HepG2 (cell line): ENCODE data around the gene CHCHD3. TPM values are rescaled to one million over a fixed set of nuclear protein-coding genes. Genes with fewer than 3 reads are reported as not detected.

Source experiments
- ATAC-seq: fragments of 200-7000 bp; cut with Tn5 transposase; 3 replicates; pipeline ENCODE4 v1.9.1; 2020; ENCODE audit warnings: mild to moderate bottlenecking, moderate library complexity
- BruUV-seq: library from RNA; stranded (reverse); fragments of 400-500 nt; replicated peaks from 2 replicates; lab custom pipeline; 2021; lab: Mats Ljungman, UMichigan
- CTCF ChIA-PET: fragments of 300-600 bp; formaldehyde crosslinking; extraction: SDS; loops from one replicate; lab custom pipeline; 2021; ENCODE audit warnings: low total read pairs, inconsistent platforms, low intra/inter-chr PET ratio; lab: Yijun Ruan, JAX
- POLR2A ChIA-PET: fragments of 350-600 bp; sonication (Branson Sonifier 250); formaldehyde crosslinking; loops from one replicate; lab custom pipeline; 2020; ENCODE audit warnings: antibody characterized with exemption, inconsistent platforms; lab: Yijun Ruan, JAX
- DNase-seq: peaks from one replicate; pipeline ENCODE4 v3.0.0-alpha.2; 2015; ENCODE audit warnings: low spot score
- FAIRE-seq: peaks from 3 replicates; lab custom pipeline; 2011; peaks lifted over from hg19 to GRCh38; lab: Jason Lieb, UNC
- H2AFZ ChIP-seq: one replicate; pipeline ENCODE4 v1.6.1; 2011; ENCODE audit warnings: low read length, inconsistent platforms
- H3K27ac ChIP-seq: fragments of 300-600 bp; 3 replicates; pipeline ENCODE4 v1.8.0; 2011; ENCODE audit warnings: mixed run types, mild to moderate bottlenecking, mixed read lengths, low read length, inconsistent platforms; ENCODE audit not compliant: insufficient read depth; ENCODE audit errors: extremely low read length
- H3K27me3 ChIP-seq, 2 experiments: fragments of 200-600 bp in 1 of 2; 2 replicates in 1 of 2; 3 replicates in 1 of 2; pipeline versions ENCODE4 v1.6.0 to v1.8.0; 2011; ENCODE audit warnings: low read length in 2 of 2, mild to moderate bottlenecking in 2 of 2, moderate library complexity in 2 of 2, inconsistent platforms in 1 of 2; ENCODE audit not compliant: insufficient read depth in 2 of 2, control insufficient read depth in 1 of 2
- H3K36me3 ChIP-seq, 2 experiments: fragments of 200-600 bp in 1 of 2; replicated peaks in 1 of 2; 2 replicates in 1 of 2; 3 replicates in 1 of 2; pipeline versions ENCODE4 v1.5.1 to v1.8.0; 2011; ENCODE audit warnings: low read length in 2 of 2, inconsistent platforms in 1 of 2; ENCODE audit not compliant: insufficient read depth in 2 of 2, control insufficient read depth in 1 of 2
- H3K4me1 ChIP-seq: 2 replicates; pipeline ENCODE4 v1.5.1; 2012; ENCODE audit warnings: low read length, inconsistent platforms; ENCODE audit not compliant: insufficient read depth
- H3K4me2 ChIP-seq: 2 replicates; pipeline ENCODE4 v1.6.0; 2011; ENCODE audit warnings: low read depth, low read length, inconsistent platforms
- H3K4me3 ChIP-seq, 3 experiments: fragments of 200-600 bp in 1 of 3; sonication (generic), shearing (Covaris generic) in 1 of 3; replicated peaks in 1 of 3; 2 replicates each; pipeline ENCODE4 v1.5.1; 2011 to 2016; ENCODE audit warnings: low read length in 3 of 3, inconsistent platforms in 2 of 3, low read depth in 2 of 3, mild to moderate bottlenecking in 2 of 3, control low read depth in 1 of 3, mixed read lengths in 1 of 3; ENCODE audit not compliant: insufficient read depth in 1 of 3
- H3K79me2 ChIP-seq: one replicate; pipeline ENCODE4 v1.6.1; 2011; ENCODE audit warnings: low read length, inconsistent platforms; ENCODE audit not compliant: insufficient read depth
- H3K9ac ChIP-seq: 2 replicates; pipeline ENCODE4 v1.6.0; 2011; ENCODE audit warnings: mild to moderate bottlenecking, low read depth, low read length, inconsistent platforms; ENCODE audit not compliant: insufficient read depth
- H3K9me3 ChIP-seq: 2 replicates; pipeline ENCODE4 v1.5.1; 2012; ENCODE audit warnings: mild to moderate bottlenecking, low read length
- H4K20me1 ChIP-seq: 2 replicates; pipeline ENCODE4 v1.6.0; 2011; ENCODE audit warnings: inconsistent platforms, mild to moderate bottlenecking, low read length, moderate library complexity; ENCODE audit not compliant: insufficient read depth
- ASH2L ChIP-seq: fragments of 300-600, 200-600 bp; sonication (generic); IDR thresholded peaks from 2 replicates; pipeline ENCODE4 v1.7.0; 2017; ENCODE audit warnings: low read depth, mild to moderate bottlenecking, moderate library complexity, mixed read lengths, low read length; ENCODE audit not compliant: insufficient read length
- CHD2 ChIP-seq: IDR thresholded peaks from 2 replicates; pipeline ENCODE4 v1.6.1; 2011; ENCODE audit warnings: low read depth, low read length, improper control_type of control experiment
- DMAP1 ChIP-seq: IDR thresholded peaks from 2 replicates; pipeline ENCODE4 v1.6.1; 2016
- ELF1 ChIP-seq: sonication (generic); formaldehyde crosslinking; IDR thresholded peaks from 2 replicates; pipeline ENCODE4 v1.4.0; 2020; ENCODE audit warnings: missing genetic modification reagents
- FLYWCH1 ChIP-seq: sonication (generic); formaldehyde crosslinking; IDR thresholded peaks from 2 replicates; pipeline ENCODE4 v1.8.1; 2023; ENCODE audit warnings: mild to moderate bottlenecking, missing genetic modification reagents
- JUNB ChIP-seq: sonication (generic); formaldehyde crosslinking; IDR thresholded peaks from 2 replicates; pipeline ENCODE4 v1.8.0; 2022; ENCODE audit warnings: missing genetic modification reagents, mild to moderate bottlenecking, borderline replicate concordance
- MAFG ChIP-seq: sonication (generic); formaldehyde crosslinking; IDR thresholded peaks from 2 replicates; pipeline ENCODE4 v1.5.1; 2020; ENCODE audit warnings: mild to moderate bottlenecking, missing genetic modification reagents
- POGZ ChIP-seq: sonication (generic); formaldehyde crosslinking; IDR thresholded peaks from 2 replicates; pipeline ENCODE4 v1.4.0; 2020; ENCODE audit warnings: mild to moderate bottlenecking, missing genetic modification reagents
- SAP130 ChIP-seq: IDR thresholded peaks from 2 replicates; pipeline ENCODE4 v1.6.1; 2016; ENCODE audit warnings: low read depth
- SMAD3 ChIP-seq: sonication (generic); formaldehyde crosslinking; IDR thresholded peaks from 2 replicates; pipeline ENCODE4 v1.4.0; 2020; ENCODE audit warnings: missing genetic modification reagents
- STAT5B ChIP-seq: sonication (generic); formaldehyde crosslinking; IDR thresholded peaks from 2 replicates; pipeline ENCODE4 v1.4.0; 2020; ENCODE audit warnings: missing genetic modification reagents
- ZFP1 ChIP-seq: IDR thresholded peaks from 2 replicates; pipeline ENCODE4 v1.6.1; 2016
- ZNF136 ChIP-seq: sonication (generic); formaldehyde crosslinking; IDR thresholded peaks from 2 replicates; pipeline ENCODE4 v1.8.1; 2022; ENCODE audit warnings: low read depth, mild to moderate bottlenecking, moderate library complexity, missing genetic modification reagents
- ZNF598 ChIP-seq: sonication (generic); formaldehyde crosslinking; IDR thresholded peaks from 2 replicates; pipeline ENCODE4 v1.5.1; 2020; ENCODE audit warnings: mild to moderate bottlenecking, missing genetic modification reagents, borderline replicate concordance
- WGBS: methylation state at CpG from one replicate; pipeline ENCODE4 v1.1.6; 2017; ENCODE audit warnings: low lambda C conversion rate; 5-methylcytosine and 5-hydroxymethylcytosine counted together
- in situ Hi-C: cut with HindIII; loops from 2 replicates; pipeline ENCODE4 v1.10.0; 2017; ENCODE audit warnings: low pct_unique_long_range_greater_than_20kb; ENCODE audit not compliant: extremely low pct_ligation_motif_present
- intact Hi-C: fragments of 100-400 bp; cut with micrococcal nuclease; formaldehyde crosslinking; loops from one replicate; pipeline ENCODE4 v1.10.0; 2022; ENCODE audit not compliant: unreplicated experiment
- polyA plus RNA-seq, 8 experiments: library from polyadenylated mRNA; depleted of rRNA in 3 of 8; stranded (reverse) in 7 of 8; unstranded in 1 of 8; fragments of >200 nt; fragmentation: Illumina TruSeq in 4 of 8; extraction: Trizol in 4 of 8; gene quantifications; 2 replicates each; pipeline versions ENCODE4 v1.2.1 to v1.2.3, GENCODE V29; 2011 to 2016; ENCODE audit warnings: low read depth in 4 of 8, missing spikeins in 1 of 8, mixed read lengths in 1 of 8; ENCODE audit not compliant: insufficient read depth in 1 of 8
- total RNA-seq, 5 experiments: library from RNA; depleted of rRNA; stranded (reverse); fragments of >200 nt; fragmentation: Illumina TruSeq; extraction: Trizol; gene quantifications; 2 replicates each; pipeline ENCODE4 v1.2.3, GENCODE V29; 2016; ENCODE audit warnings: low read depth in 1 of 5
- TF ChIP-seq, protein P1 (sequence below): sonication (generic); formaldehyde crosslinking; IDR thresholded peaks from 2 replicates; pipeline ENCODE4 v1.8.1; 2023; ENCODE audit warnings: mild to moderate bottlenecking, moderate library complexity, missing genetic modification reagents
- TF ChIP-seq, protein P2 (sequence below): sonication (generic); formaldehyde crosslinking; IDR thresholded peaks from 2 replicates; pipeline ENCODE4 v1.5.0; 2020; ENCODE audit warnings: mild to moderate bottlenecking, missing genetic modification reagents, borderline replicate concordance
- TF ChIP-seq, protein P3 (sequence below): sonication (generic); formaldehyde crosslinking; IDR thresholded peaks from 2 replicates; pipeline ENCODE4 v1.8.1; 2023; ENCODE audit warnings: missing genetic modification reagents, inconsistent platforms, borderline replicate concordance
- TF ChIP-seq, protein P4 (sequence below): sonication (generic); formaldehyde crosslinking; IDR thresholded peaks from 2 replicates; pipeline ENCODE4 v1.4.0; 2020; ENCODE audit warnings: missing genetic modification reagents, borderline replicate concordance

The CHCHD3 gene
- total and polyA plus RNA-seq, 2 of the 13 experiments (the other 11 are each of a cell fraction or from before 2014, with no cell fraction given), result 32.7 to 86.8 TPM

DNA sequence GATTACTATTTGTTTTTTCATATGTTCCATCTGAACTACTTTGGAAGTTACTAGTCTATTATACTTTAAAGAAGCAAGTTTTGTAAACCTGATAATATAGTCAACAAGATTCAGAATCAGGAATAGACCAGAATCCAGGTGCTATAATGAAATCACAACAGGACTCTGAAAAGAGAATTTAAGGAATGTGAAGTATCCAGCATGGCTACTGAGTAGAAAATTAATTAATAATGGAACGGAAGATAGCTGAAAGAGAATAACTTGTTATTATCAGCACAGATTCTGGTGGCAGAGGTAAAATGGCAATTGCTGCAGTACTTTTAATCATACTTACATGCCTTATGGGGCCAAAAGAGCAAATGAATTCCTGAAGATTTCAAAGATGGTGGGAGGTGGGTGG, 43.1 kb upstream of the CHCHD3 start:
- H3K4me2 ChIP-seq, result no peak overlapping the region
- TF ChIP-seq ZNF598 (CRISPR knock-in tag) (no peak), POGZ (CRISPR knock-in tag) (no peak), CHD2 (no peak), JUNB (CRISPR knock-in tag) (no peak), ASH2L (no peak), ELF1 (CRISPR knock-in tag) (no peak), ZFP1 (CRISPR knock-in tag) (no peak), SMAD3 (CRISPR knock-in tag) (no peak), FLYWCH1 (CRISPR knock-in tag) (no peak), DMAP1 (CRISPR knock-in tag) (no peak), SAP130 (CRISPR knock-in tag) (no peak), ZNF136 (CRISPR knock-in tag) (no peak), MAFG (no peak), STAT5B (CRISPR knock-in tag) (no peak)
- TF ChIP-seq, protein P1, sequence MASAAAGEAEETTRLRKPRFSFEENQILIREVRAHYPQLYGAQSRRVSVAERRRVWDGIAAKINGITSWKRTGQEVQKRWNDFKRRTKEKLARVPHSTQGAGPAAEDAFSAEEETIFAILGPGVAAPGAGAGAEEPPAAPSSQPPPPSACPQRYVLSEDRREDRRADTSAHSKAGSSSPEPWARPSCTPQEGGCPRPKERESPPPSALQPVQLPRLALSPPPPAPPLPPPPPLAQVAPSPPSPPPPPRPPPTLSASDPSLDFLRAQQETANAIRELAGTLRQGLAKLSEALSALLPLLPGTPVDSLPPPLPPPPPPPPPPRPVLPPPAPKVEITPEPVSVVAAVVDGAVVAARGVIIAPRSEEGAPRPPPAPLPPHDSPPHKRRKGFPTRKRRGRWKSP (CRISPR knock-in tag), result no peak
- TF ChIP-seq, protein P2, sequence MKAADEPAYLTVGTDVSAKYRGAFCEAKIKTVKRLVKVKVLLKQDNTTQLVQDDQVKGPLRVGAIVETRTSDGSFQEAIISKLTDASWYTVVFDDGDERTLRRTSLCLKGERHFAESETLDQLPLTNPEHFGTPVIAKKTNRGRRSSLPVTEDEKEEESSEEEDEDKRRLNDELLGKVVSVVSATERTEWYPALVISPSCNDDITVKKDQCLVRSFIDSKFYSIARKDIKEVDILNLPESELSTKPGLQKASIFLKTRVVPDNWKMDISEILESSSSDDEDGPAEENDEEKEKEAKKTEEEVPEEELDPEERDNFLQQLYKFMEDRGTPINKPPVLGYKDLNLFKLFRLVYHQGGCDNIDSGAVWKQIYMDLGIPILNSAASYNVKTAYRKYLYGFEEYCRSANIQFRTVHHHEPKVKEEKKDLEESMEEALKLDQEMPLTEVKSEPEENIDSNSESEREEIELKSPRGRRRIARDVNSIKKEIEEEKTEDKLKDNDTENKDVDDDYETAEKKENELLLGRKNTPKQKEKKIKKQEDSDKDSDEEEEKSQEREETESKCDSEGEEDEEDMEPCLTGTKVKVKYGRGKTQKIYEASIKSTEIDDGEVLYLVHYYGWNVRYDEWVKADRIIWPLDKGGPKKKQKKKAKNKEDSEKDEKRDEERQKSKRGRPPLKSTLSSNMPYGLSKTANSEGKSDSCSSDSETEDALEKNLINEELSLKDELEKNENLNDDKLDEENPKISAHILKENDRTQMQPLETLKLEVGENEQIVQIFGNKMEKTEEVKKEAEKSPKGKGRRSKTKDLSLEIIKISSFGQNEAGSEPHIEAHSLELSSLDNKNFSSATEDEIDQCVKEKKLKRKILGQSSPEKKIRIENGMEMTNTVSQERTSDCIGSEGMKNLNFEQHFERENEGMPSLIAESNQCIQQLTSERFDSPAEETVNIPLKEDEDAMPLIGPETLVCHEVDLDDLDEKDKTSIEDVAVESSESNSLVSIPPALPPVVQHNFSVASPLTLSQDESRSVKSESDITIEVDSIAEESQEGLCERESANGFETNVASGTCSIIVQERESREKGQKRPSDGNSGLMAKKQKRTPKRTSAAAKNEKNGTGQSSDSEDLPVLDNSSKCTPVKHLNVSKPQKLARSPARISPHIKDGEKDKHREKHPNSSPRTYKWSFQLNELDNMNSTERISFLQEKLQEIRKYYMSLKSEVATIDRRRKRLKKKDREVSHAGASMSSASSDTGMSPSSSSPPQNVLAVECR, result no peak
- TF ChIP-seq, protein P3, sequence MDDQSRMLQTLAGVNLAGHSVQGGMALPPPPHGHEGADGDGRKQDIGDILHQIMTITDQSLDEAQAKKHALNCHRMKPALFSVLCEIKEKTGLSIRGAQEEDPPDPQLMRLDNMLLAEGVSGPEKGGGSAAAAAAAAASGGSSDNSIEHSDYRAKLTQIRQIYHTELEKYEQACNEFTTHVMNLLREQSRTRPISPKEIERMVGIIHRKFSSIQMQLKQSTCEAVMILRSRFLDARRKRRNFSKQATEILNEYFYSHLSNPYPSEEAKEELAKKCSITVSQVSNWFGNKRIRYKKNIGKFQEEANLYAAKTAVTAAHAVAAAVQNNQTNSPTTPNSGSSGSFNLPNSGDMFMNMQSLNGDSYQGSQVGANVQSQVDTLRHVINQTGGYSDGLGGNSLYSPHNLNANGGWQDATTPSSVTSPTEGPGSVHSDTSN (CRISPR knock-in tag), result no peak
- TF ChIP-seq, protein P4, sequence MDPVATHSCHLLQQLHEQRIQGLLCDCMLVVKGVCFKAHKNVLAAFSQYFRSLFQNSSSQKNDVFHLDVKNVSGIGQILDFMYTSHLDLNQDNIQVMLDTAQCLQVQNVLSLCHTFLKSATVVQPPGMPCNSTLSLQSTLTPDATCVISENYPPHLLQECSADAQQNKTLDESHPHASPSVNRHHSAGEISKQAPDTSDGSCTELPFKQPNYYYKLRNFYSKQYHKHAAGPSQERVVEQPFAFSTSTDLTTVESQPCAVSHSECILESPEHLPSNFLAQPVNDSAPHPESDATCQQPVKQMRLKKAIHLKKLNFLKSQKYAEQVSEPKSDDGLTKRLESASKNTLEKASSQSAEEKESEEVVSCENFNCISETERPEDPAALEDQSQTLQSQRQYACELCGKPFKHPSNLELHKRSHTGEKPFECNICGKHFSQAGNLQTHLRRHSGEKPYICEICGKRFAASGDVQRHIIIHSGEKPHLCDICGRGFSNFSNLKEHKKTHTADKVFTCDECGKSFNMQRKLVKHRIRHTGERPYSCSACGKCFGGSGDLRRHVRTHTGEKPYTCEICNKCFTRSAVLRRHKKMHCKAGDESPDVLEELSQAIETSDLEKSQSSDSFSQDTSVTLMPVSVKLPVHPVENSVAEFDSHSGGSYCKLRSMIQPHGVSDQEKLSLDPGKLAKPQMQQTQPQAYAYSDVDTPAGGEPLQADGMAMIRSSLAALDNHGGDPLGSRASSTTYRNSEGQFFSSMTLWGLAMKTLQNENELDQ (CRISPR knock-in tag), result no peak
- TF ChIP-seq, all 625 proteins: peak for 0
- intact Hi-C loops (no loop called here), in situ Hi-C loops (no loop called here)
- Histone ChIP-seq H3K79me2 (no peaks in the 10 kb centered on the region), H4K20me1 (no peaks in the 10 kb centered on the region), H3K9me3 (no peaks in the 10 kb centered on the region), H3K27ac (no peak overlapping the region), H3K9ac (no peak overlapping the region), H3K4me1 (no peaks in the 10 kb centered on the region), H2AFZ (no peak overlapping the region), H3K27me3 (no peaks in the 10 kb centered on the region), H3K36me3 (no peaks in the 10 kb centered on the region), H3K4me3 (no peak overlapping the region)
- no peak for DNase-seq
- WGBS, result 0% methylated on average over 1 of the region's 1 CpG
- CTCF ChIA-PET, result no interaction called here
- FAIRE-seq, result no peak
- POLR2A ChIA-PET, result no interaction called here
- no peak for ATAC-seq
- no TSS peak for BruUV-seq
